Right cardiac atrium (tissue), 5 donors: ENCODE data around the gene CEP85. TPM values are rescaled to one million over a fixed set of nuclear protein-coding genes. Genes with fewer than 3 reads are reported as not detected.
A peak's percentile ranks its signal among the peaks of the same experiment; 100 is the strongest.

Experiments
- ATAC-seq, 2 donors: fragments of 200-7000 bp; cut with Tn5 transposase; one replicate each; pipeline versions ENCODE4 v1.8.0 to v1.9.1; 2020; ENCODE audit warnings: moderate library complexity in 2 of 2, mild to moderate bottlenecking in 1 of 2
- DNase-seq, 3 donors: peaks; one replicate each; pipeline ENCODE4 v3.0.0-alpha.2; 2020
- H3K27ac ChIP-seq: one replicate; pipeline ENCODE4 v1.5.1; 2013; ENCODE audit warnings: mild to moderate bottlenecking, low read length, control low read depth, moderate library complexity
- H3K27me3 ChIP-seq: one replicate; pipeline ENCODE4 v1.6.1; 2013; ENCODE audit not compliant: control insufficient read depth, insufficient read depth
- H3K4me1 ChIP-seq: one replicate; pipeline ENCODE4 v1.6.1; 2013; ENCODE audit warnings: low read length; ENCODE audit not compliant: control insufficient read depth, insufficient read depth
- H3K4me3 ChIP-seq: one replicate; pipeline ENCODE4 v1.5.1; 2013; ENCODE audit warnings: low read length, control low read depth
- H3K9me3 ChIP-seq: one replicate; pipeline ENCODE4 v1.6.1; 2013; ENCODE audit warnings: low read length; ENCODE audit not compliant: control insufficient read depth
- WGBS: extraction: QIAGEN DNeasy Blood & Tissue Kit; methylation state at CpG from one replicate; pipeline ENCODE4 v1.1.7; 2013; 5-methylcytosine and 5-hydroxymethylcytosine counted together
- intact Hi-C, 4 donors: fragments of 100-400 bp; cut with DNase I; formaldehyde crosslinking; loops; one replicate each; pipeline versions ENCODE4 v1.11.0 to v1.14.0; 2022 to 2023
- polyA plus RNA-seq: library from polyadenylated mRNA; stranded (reverse); fragments of 200-250 nt; gene quantifications from one replicate; pipeline ENCODE4 v1.2.3, GENCODE V29; 2013
- total RNA-seq, 4 donors: library from RNA; stranded (reverse); fragmentation: NEBNext Ultra II Directional; extraction: Animal tissue kit (Norgen Biotek cat#: 25700); gene quantifications; one replicate each; pipeline ENCODE4 v1.2.1, GENCODE V29; 2021
- donor health status: healthy with polysubstance abuse.
- donor health status: DM: no; HTN: yes; CAD: no.
- donor health status: DM: no; HTN: no; CAD: no.
- donor health status: DM: no; HTN: yes; CAD: no; lungs with severe emphysema.
- donor health status: DM: yes; HTN: yes; CAD: no.

Gene CEP85
- total and polyA plus RNA-seq, 5 donors, result 18.9 to 56.2 (median 24.8) TPM

DNA sequence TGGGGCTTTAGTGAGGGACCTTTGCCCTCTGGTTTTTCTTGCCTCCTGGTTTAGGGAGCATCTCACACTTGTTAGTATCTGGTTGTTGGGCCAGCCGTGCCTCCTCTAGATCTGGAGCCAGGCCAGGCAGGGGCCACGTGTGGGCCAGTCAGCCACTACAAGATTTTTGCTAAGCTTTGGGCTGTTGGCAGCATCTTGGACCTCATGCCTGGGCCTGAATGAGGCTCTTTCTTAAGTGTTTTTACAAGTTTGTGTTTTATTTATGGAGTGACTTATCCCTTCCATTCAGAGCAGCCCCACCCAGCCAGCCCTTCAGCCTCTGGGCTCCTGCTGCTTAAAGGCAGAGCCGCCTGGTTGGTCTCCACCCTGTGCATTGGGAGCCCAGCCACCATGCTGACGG lies 44.3 kb downstream of the CEP85 start:
- Histone ChIP-seq H3K9me3 (no peaks in the 10 kb centered on the region), H3K27ac (peak overlapping the region; percentile 55), H3K4me3 (no peak overlapping the region), H3K27me3 (no peaks in the 10 kb centered on the region), H3K4me1 (peaks cover 10% of the 10 kb centered on the region)
- WGBS, result 47% methylated on average over 4 of the region's 4 CpGs
- DNase-seq, result peak; percentile 84 to 91 (median 88)
- intact Hi-C loops, result loop anchor here in 2 of 4 donors (5.0 kb wide), 1 partner anchor 44 kb away; no protein-coding TSS in a partner anchor
- ATAC-seq, result peak; percentile 7 to 60

DNA sequence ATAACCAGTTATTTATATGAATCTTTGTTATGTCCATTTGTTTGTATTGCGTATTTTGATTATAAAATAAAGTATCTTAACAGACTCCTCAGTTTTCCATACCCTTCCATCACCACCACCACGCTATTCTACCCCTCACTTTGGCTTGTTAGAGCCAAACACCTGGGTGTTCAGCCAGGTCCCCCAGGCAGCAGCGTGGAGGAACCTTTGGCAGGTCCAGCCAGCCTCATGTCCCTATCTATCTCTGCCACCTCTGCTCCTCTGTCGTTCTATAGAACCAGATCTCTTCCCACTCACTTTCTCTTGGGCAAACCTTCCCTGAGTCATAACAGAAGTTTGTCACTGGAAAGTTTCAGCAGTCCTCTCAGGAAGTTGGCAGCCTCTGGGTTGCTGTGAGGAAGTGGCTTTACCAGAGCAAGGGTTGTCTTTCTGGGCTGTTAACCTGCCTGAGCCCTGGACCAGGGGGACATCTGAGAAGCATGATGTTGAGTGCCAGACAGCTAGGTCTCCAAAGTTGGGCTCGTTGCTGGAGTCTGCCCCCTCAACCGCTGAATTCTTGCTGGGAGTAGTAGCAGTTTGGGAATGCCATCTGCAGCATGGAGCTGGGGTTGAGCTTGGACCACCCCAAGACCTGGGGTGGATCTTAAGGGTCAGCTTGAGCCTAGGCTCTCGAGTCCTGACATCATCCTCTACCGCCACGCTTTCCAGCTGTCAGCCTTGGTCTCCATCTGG lies 44.9 kb downstream of the CEP85 start:
- ATAC-seq, result peak in 1 of 2 donors; percentile 4
- WGBS, result 45% methylated on average over 9 of the region's 9 CpGs
- H3K4me3 ChIP-seq, result peak overlapping the region; percentile 57
- H3K27ac ChIP-seq, result peak overlapping the region; percentile 88
- no peaks in the 10 kb centered on the region for H3K9me3 ChIP-seq
- H3K4me1 ChIP-seq, result peaks cover 10% of the 10 kb centered on the region
- no peaks in the 10 kb centered on the region for H3K27me3 ChIP-seq
- intact Hi-C loops, result loop anchor here in 2 of 4 donors (5.0 kb wide), 1 partner anchor 43 kb away; no protein-coding TSS in a partner anchor
- DNase-seq, result peak in 2 of 3 donors; percentile 59 to 66

DNA sequence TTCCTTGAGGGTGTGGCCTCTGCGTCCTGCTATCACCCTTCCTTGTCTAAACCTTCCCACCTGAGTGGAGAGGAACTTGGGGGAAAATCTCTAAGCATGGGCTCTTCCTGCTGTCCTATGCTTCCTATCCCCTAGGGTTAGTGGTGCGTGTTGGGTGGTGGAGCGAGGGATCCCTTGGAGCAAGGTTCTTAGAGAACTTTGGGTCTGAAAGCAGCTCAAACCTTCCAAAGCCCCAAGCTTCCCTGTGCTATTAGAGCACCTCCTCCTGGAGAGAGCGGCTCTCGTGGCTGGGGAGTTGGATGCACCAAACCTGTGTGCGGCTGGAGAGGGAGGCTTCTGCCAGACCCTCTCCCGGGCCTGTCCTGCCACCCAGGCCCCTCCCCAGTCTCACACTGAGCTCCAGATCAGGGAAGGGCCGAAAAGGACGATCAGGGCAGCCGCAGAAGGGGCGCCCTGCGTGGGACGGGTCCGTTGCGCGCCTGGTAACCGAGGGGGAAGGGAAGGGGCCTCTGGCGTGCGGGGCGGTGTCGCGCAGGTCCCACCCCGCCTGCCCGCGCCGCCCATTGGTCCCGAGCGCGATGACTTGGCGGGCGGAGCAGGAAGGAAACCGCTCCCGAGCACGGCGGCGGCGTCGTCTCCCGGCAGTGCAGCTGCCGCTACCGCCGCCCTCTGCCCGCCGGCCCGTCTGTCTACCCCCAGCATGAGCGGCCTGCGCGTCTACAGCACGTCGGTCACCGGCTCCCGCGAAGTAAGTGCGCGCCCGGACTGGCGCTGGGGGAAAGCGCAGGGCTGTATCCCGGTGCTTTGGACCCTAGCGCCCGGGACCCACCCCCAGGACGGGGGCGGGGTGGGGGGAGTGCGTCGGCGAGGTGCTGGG lies 45.7 kb downstream of the CEP85 start, which contains the start of gene SH3BGRL3:
TSS of gene SH3BGRL3 (plus strand) at position 631 of the 877 bp plus-strand sequence. CDS start at position 701, 70 bp downstream.
- Histone ChIP-seq H3K4me3 (peak within 1 kb of the TSS; percentile 57), H3K27me3 (no peaks in the 10 kb centered on the region), H3K9me3 (no peaks in the 10 kb centered on the region), H3K4me1 (peaks cover 14% of the 10 kb centered on the region), H3K27ac (peak within 1 kb of the TSS; percentile 88)
- intact Hi-C loops, result loop anchor here in 3 of 4 donors (5.0 kb wide), 2 partner anchors 38 to 43 kb away; partner anchors contain the start of gene CD52 (in 1 of the 3)
- DNase-seq, result peak; percentile 92 to 97 (median 96)
- 1% methylated on average over 66 of the region's 66 CpGs for WGBS
- ATAC-seq, result peak; percentile 83 to 86

DNA sequence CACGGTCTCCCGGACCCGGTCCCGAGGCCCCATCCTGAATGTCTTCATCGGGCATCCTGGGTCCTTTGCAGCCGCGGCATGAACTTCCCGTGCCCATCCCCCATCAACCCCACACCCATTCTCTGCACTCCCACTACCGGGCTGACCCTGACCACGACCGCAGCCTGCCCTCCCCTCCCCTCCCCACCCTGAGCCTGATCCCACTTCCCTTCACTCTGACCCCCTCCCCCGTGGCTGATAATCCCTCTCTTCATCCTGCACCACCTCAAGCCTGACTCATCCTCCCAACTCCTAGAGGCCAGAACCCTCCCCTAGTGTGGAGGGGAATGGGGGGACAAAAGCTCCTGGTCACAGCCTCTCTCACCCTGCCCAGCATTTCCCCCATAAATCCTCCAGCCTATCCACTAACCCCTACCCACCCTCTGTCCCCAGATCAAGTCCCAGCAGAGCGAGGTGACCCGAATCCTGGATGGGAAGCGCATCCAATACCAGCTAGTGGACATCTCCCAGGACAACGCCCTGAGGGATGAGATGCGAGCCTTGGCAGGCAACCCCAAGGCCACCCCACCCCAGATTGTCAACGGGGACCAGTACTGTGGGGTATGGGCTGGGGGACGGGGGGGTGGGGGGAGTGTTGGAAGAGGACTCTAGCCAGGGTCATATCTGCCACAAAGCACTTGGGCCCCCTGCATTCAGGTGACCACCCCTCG lies 46.5 kb downstream of the CEP85 start:
- WGBS, result 29% methylated on average over 20 of the region's 20 CpGs
- Histone ChIP-seq H3K27me3 (no peaks in the 10 kb centered on the region), H3K9me3 (no peaks in the 10 kb centered on the region), H3K4me1 (peaks cover 16% of the 10 kb centered on the region), H3K4me3 (peak overlapping the region; percentile 57), H3K27ac (peak overlapping the region; percentile 77)
- ATAC-seq (peak in 1 of 2 donors; percentile 0), DNase-seq (no peak)
- intact Hi-C loops, result loop anchor here in 1 of 4 donors (5.0 kb wide), 1 partner anchor 37 kb away; the partner anchor contains the start of gene CD52

DNA sequence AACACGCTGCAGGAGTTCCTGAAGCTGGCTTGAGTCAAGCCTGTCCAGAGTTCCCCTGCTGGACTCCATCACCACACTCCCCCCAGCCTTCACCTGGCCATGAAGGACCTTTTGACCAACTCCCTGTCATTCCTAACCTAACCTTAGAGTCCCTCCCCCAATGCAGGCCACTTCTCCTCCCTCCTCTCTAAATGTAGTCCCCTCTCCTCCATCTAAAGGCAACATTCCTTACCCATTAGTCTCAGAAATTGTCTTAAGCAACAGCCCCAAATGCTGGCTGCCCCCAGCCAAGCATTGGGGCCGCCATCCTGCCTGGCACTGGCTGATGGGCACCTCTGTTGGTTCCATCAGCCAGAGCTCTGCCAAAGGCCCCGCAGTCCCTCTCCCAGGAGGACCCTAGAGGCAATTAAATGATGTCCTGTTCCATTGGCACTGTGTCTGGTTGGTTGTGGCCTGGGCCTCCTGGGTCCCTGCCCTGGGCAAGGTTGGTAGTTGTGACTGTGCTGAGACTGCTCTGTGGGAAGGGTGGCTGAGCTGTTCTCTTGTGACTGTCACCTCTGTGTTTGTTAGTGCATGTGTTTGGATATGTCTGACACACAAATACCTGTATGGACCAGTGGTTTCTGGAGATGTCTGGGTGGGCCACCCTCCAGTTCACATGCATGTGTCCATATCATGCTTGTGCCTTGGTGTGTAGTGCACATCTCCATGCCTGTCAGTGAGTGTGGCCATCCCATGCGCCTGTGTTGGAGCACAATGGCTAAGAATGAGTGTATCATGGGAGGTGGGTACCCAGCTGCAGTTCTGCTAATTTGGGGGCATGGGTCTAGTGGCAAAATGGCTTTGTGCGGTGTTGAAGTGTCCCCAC lies 47.3 kb downstream of the CEP85 start:
- ATAC-seq, result no peak
- H3K27ac ChIP-seq, result no peak overlapping the region
- H3K9me3 ChIP-seq, result no peaks in the 10 kb centered on the region
- intact Hi-C loops, result loop anchor here in 1 of 4 donors (5.0 kb wide), 1 partner anchor 36 kb away; the partner anchor contains the start of gene CD52
- no peak overlapping the region for H3K4me3 ChIP-seq
- peaks cover 16% of the 10 kb centered on the region for H3K4me1 ChIP-seq
- DNase-seq, result no peak
- WGBS, result 93% methylated on average over 5 of the region's 5 CpGs
- H3K27me3 ChIP-seq, result no peaks in the 10 kb centered on the region

DNA sequence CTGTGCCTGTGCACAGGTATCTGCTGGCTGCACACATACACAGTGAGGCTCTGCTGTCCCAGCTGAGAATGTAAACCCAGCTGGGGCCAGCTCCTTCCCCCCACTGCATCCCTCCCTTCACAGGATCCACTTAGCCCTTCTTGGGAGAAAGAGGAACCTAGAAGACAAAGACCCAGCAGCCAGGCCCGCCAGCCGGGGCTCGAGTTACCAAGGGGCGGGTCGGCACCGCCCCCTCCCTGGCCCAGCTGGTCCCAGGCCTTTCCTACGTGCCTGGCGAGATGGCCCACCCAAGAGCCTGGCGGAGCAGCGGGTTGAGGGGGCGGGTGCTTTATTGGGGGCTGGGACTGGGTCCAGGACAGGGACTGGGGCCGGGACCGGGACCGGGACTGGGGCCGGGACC lies 48.0 kb downstream of the CEP85 start:
- H3K4me3 ChIP-seq, result no peak overlapping the region

DNA sequence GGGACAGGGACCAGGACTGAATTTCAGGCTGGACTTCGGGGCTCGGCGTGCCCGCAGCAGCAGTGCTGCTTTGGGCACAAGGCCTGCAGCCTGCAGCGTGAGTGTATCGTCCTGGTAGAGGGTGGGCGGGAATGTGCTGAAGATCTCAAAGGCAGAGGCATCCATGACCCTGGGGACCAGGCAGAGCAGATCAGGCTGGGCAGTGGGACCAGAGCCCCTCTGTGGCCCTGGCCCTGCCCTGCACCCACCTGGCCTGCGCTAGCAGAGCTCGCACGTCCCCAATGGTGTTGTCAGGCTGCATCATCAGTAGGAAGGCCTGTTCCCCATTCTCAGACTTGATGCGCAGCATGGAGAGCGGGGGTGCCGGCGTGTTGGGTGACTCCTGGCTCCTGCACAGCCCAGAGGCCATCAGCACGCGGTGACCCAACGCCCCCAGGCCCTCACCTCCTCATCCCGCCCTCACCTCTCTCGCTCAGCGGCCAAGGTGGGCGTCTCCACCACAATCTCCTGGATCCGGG lies 48.5 kb downstream of the CEP85 start:
- H3K9me3 ChIP-seq, result no peaks in the 10 kb centered on the region
- WGBS, result 80% methylated on average over 22 of the region's 22 CpGs
- intact Hi-C loops, result loop anchor here in 1 of 4 donors (5.0 kb wide), 1 partner anchor 35 kb away; the partner anchor contains the start of gene CD52
- H3K27me3 ChIP-seq, result no peaks in the 10 kb centered on the region
- peaks cover 12% of the 10 kb centered on the region for H3K4me1 ChIP-seq
- no peak for ATAC-seq
- no peak overlapping the region for H3K27ac ChIP-seq
- peak in 2 of 3 donors; percentile 59 to 61 for DNase-seq
- H3K4me3 ChIP-seq, result no peak overlapping the region

More for the DNA sequence above, 48.0 kb downstream of the CEP85 start:
- H3K4me1 ChIP-seq, result peaks cover 12% of the 10 kb centered on the region
- ATAC-seq (no peak), DNase-seq (peak in 2 of 3 donors; percentile 81 to 85)
- H3K9me3 ChIP-seq, result no peaks in the 10 kb centered on the region
- intact Hi-C loops, result loop anchor here in 1 of 4 donors (5.0 kb wide), 1 partner anchor 35 kb away; the partner anchor contains the start of gene CD52
- H3K27ac ChIP-seq, result no peak overlapping the region
- 49% methylated on average over 15 of the region's 15 CpGs for WGBS
- H3K27me3 ChIP-seq, result no peaks in the 10 kb centered on the region

DNA sequence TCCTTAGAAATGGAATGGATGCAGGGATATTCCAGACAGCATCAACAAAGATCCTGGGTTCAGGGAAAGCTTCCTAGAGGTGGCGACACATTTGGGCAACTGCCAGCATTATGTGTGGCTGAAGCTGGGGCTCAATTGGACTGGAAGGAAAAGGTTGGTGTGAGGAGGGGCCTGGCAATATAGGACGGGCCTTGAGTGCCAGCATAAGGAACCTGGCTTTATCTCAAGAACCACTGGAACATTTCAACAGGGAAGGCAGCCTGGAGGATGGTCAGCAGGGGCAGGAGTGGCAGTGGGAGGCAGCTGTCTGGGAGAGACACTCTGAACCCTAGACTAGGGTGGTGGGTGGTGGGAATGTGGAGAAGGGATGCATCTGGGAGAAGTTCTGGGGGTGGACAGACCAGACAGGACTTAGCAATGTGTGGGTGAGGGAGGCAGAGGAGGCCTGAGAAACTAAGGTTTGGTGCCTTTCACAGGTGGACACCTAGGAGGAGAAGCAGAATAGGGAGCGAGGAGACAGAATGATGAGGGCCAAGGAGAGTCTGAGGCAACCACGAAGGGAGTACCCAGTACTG lies 49.4 kb downstream of the CEP85 start:
- intact Hi-C loops, result loop anchor here in 1 of 4 donors (5.0 kb wide), 1 partner anchor 34 kb away; the partner anchor contains the start of gene CD52
- ATAC-seq, result no peak
- Histone ChIP-seq H3K4me3 (no peak overlapping the region), H3K4me1 (peaks cover 12% of the 10 kb centered on the region), H3K27me3 (no peaks in the 10 kb centered on the region), H3K27ac (no peak overlapping the region), H3K9me3 (no peaks in the 10 kb centered on the region)
- DNase-seq, result peak in 1 of 3 donors; percentile 43
- 70% methylated on average over 4 of the region's 4 CpGs for WGBS
